ENCODE measurements around the gene WDR26.
"Not testable (repeated sequence)": the region's sequence is repeated elsewhere in the genome, so short reads cannot be mapped to it uniquely, and the experiment has no call there.

Gene WDR26

DNA sequence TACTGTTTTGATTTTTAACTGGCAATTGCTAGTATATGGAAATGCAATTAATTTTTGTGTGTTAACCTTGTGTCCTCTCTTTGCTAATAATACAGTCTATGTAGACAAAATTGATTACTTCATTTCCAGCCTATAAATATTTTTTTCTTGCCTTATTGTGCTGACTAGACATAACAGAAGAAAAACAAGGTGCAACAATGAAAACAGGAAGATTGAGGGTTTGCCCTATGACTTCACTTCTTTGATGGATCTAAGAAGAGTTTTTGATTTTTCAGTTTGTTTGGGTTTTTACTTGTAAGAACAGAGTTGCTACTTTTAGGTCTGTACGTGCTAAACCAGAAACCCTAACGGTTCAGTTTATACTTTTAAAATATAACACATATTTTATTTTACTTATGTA is 86.5 kb downstream of the WDR26 start:
- no peak for DNase-seq (ENCODE audit: low spot score)

DNA sequence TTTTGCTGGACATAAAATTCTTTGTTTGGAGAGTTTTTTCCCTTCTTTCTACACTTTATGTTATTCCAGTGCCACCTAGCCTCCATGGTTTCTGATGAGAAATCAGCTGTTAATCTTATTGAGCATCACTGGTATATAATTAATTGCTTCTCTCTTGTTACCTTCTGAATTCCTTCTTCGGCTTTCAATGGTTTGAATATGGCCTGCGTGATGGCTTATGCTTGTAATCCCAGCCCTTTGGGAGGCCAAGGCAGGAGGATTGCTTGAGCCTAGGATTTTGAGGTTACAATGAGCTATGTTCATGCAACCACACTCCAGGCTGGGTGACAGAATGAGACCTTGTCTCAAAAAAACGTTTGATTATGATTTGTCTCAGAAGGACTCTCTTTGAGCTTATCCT is 90.9 kb downstream of the WDR26 start:
- DNase-seq (ENCODE audit: low spot score), result no peak

DNA sequence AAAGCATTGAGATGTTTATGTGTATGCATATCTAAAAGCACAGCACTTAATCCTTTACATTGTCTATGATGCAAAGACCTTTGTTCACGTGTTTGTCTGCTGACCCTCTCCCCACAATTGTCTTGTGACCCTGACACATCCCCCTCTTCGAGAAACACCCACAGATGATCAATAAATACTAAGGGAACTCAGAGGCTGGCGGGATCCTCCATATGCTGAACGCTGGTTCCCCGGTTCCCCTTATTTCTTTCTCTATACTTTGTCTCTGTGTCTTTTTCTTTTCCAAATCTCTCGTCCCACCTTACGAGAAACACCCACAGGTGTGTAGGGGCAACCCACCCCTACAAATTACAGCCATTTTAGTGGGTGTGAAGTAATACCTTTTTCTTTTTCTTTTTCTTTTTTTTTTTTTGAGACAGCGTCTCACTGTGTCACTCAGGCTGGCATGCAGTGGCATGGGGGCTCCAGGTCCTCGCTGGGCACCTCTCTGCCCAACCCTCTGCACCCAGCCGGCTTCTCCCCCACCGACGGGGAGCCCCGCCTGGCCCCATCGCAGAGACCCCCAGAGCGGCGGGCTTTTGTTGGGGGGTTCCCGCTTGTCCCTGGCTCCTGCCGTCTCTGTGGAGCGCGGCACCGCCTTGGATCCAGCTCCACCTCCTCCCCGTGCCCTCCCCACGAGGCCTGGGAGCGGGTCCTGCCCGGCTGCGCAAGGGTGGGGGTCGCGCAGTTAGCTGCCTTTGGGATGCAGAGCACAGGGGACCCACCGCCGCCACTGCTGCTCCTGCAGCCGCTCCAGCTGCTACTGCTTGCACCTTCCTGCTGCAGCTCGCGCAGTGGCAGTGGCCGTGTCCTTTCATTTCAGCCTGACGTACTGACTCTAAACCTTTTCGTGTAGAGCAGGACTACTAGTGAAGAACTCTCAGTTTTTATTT is 93.9 kb downstream of the WDR26 start:
- DNase-seq (ENCODE audit: low spot score), result not testable (repeated sequence)

DNA sequence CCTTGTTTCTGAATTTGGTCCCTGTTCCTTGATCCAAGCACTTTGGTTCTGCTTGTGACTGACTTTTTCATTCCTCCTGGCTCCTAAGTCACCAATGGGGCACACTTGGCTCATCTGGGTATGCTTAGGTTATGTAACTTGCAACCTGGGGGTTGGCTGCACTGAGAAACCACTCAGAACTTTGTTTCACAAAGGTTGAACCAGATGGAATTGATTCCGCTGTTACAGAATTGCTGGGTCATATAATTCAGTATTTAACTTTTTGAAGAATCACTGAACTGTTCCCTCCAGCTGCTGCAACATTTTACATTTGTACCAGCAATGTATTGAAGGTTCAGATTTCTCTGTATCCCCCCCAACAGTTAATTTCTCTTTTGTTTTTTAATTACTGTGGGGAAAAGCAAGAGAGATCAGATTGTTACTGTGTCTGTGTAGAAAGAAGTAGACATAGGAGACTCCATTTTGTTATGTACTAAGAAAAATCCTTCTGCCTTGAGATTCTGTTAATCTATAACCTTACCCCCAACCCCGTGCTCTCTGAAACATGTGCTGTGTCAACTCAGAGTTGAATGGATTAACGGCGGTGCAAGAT is 95.1 kb downstream of the WDR26 start:
- no peak for DNase-seq (ENCODE audit: low spot score)

DNA sequence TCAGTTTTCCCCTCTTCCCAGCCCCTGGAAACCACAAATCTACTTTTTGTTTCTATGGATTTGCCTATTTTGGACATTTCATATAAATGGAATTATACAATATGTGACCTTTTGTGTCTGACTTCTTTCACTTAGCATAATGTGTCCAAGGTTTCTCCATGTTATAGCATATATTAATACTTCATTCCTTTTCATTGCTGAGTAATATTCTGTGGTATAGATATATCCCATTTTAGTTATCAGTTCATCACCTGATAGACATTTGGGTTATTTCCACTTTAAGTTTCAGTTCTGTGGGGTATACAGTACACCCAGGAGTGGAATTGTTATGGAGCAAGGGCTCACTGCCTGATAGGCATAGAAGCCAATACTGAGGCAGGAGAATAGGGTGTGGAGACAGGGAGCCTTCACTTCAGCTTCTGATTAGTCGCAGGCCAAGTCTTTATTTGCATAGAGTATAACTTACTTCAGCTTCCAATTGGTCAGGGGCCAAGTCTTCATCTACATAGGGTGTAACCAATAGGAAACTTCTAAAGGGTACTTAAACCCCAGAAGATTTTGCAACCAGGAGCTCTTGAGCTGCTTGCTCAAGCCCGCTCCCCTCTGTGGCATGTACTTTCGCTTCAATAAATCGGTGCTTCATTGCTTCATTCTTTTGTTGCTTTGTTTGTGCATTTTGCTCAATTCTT is 96.3 kb downstream of the WDR26 start:
- DNase-seq (ENCODE audit: low spot score), result no peak
